Cardiac fibroblast (primary cell): ENCODE results near the gene COMMD6.
A peak's percentile ranks its signal among the peaks of the same experiment; 100 is the strongest.

ENCODE experiments used
- DNase-seq, 2 donors: peaks; one replicate each; pipeline versions ENCODE4 v3.0.0 to v3.0.0-alpha.2; 2010; ENCODE audit warnings: low read depth in 2 of 2
- H3K4me3 ChIP-seq, 2 donors: replicated peaks in 1 of 2; 1 replicate in 1 of 2; 2 replicates in 1 of 2; pipeline ENCODE4 v1.5.1; 2011; ENCODE audit warnings: low read depth in 2 of 2, low read length in 2 of 2, mild to moderate bottlenecking in 2 of 2, moderate library complexity in 1 of 2
- TF ChIP-seq, protein P1 (sequence below): IDR thresholded peaks from one replicate; pipeline ENCODE4 v1.5.1; 2011; ENCODE audit warnings: low read depth, mild to moderate bottlenecking, low read length, inconsistent platforms

Gene COMMD6

DNA sequence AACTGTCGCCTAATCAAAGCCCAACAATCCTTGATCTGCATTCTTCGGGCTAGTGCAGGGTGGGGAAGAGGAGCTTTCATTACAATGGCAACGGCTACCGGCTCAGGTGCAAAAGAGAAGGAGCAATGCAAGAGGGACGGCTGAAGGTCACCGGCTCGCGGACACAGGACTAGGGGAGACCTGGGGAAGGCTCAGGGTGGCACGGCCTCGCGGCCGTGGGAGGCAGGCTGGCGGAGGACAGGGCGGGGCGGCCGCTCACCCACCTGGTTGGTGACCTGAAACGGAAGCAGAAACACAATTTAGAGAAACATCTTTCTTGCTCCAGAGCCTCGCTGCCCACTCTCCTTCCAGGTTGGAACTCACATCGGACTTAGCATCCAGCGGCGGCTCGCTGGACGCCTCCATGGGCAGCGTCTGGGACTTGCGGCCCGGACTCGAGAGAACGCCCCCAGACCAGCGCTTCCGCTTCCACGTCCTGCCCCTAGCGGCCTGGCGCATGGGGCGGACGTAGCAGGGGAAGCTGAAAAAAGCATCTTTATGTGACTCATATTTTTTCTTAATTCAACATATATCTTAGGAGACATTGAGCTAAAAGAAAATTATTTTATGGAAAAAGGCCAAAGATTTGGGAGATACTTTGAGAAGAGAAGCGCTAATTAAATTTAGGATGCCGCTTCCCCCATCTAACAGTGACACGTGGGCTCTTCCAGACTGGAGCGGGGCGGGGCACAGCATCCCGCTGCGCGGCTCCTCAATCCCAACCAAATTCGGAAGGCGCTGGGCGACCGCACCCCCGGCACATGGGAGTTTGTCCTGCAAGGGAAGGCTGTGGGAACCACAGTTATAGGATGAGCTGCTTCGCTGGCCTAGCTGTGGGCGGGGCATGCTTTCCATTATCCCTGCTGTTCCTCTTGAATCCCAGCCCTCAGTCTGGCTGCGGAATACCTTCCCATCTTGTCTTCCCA, at the start of gene COMMD6:
COMMD6 (minus strand) TSS at position 441 of the 965 bp plus-strand sequence; CDS start at position 405, 36 bp downstream.
- TF ChIP-seq, protein P1, sequence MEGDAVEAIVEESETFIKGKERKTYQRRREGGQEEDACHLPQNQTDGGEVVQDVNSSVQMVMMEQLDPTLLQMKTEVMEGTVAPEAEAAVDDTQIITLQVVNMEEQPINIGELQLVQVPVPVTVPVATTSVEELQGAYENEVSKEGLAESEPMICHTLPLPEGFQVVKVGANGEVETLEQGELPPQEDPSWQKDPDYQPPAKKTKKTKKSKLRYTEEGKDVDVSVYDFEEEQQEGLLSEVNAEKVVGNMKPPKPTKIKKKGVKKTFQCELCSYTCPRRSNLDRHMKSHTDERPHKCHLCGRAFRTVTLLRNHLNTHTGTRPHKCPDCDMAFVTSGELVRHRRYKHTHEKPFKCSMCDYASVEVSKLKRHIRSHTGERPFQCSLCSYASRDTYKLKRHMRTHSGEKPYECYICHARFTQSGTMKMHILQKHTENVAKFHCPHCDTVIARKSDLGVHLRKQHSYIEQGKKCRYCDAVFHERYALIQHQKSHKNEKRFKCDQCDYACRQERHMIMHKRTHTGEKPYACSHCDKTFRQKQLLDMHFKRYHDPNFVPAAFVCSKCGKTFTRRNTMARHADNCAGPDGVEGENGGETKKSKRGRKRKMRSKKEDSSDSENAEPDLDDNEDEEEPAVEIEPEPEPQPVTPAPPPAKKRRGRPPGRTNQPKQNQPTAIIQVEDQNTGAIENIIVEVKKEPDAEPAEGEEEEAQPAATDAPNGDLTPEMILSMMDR = peak; percentile 27
- DNase-seq = peak; percentile 88 to 92

DNA sequence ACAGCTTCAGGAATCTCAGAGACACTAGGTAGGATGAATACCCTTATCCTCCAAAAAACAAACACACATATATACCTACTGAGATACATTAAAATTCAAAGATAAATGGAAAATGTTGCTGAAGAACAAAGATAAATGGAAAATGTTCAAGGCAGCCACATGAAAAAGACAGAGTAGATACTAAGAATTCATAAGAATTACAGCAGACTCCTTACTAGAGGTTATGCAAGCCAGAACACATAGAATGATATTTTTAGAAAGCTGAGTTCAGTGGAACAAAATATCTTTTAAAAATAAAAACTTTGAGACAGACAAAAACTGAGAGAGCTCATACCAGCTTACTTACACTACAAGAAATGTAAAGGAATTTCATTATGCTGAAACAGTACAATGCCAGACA, 47.5 kb upstream of the COMMD6 start:
- TF ChIP-seq, protein P1 = no peak
- DNase-seq = no peak
- no peak overlapping the region for H3K4me3 ChIP-seq

More for the DNA sequence above, at the start of gene COMMD6:
- peak within 1 kb of the TSS; percentile 83 to 94 for H3K4me3 ChIP-seq

DNA sequence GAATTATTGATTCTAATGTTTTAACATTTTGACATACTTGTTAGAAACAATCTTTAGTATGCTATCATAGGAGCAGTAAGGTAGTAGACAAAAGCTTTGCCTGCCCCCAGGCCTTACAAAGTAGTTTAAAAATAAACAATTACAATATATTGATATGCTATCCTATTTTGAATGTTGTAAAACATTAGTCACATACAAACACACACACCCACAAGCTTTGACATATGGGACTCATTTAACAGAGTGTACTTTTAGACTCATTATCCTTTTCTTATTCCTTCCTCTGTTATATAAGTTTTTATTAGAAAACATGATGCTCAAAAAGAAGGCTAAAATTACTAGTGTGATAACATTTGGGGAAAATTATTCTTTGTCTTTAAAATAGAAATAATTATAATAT, 45.5 kb upstream of the COMMD6 start:
- no peak overlapping the region for H3K4me3 ChIP-seq
- TF ChIP-seq, protein P1 = no peak
- DNase-seq = no peak

DNA sequence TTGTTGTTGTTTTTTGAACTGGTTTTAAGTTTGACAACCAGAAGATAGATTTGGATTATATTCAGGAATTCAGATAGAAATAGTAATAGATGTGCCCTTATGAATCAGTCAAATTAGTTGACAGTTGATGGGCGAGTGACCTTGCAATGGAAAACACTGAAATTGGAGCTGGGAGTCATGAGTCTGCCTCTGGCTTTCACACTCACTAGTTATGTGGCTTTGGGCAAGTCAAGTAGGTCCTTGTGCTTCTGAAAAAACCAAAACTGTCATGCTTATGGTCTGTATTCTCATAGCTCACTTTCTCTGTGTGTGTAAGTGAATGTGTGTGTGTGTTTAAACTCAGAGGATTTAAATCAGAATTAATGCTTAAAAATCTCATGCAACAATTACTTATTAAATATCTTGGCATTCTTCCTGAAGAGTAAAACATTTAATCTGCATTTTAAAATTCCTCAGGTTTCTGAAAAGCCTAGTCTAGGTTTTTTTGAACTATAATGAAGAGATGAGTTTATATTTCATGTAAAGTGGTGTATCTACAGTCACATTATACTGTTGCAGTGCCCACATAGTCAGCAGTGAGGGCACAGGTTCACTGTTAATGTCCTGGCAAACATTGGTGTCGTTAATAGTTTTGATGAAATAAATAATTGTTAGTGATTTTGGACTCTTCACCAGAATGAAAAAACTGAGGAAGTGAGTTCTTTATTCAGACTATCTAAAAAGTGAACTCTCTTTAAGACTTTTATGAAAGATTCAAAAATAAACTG, 44.4 kb upstream of the COMMD6 start:
- TF ChIP-seq, protein P1 = no peak
- no peak for DNase-seq
- no peak overlapping the region for H3K4me3 ChIP-seq

DNA sequence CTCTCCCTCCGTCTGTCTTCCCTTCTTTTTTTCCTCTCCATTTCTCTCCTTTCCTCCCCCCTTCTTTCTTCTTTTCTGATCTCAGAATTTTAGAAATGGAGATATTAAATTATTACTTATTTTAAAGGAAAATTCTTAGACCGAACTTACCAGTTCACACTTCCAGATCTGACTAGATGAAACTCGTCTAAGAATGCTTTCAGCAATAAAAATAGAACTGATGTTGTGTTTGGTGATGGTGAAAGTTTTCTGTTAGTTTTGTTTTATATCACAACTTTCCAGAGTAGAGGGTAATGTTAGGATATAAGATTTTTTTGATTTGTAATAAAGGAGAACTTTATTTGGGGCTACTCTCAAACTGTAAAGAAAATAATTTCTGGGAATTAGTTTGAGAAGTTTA, 41.9 kb upstream of the COMMD6 start:
- no peak overlapping the region for H3K4me3 ChIP-seq
- TF ChIP-seq, protein P1 = no peak
- DNase-seq = no peak

DNA sequence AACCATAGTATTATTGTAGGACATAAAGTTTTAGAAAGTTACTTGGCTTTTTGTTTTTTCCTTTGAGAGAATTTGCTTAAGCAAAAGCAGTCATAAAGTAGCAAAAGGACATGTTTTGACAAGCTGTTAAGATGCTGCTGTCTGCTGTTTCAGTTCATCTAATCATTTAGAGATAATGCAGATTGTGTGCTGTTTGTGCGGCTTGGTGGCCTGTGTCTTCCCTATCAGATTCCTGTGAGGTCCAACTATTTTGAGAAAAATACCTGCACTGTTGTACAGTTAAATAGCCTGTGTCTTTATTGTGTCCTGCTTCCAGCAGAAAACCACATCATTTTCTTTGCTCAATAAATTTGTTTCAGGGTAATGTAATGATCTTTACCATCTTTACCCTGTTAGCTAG, 31.9 kb upstream of the COMMD6 start:
- DNase-seq = no peak
- TF ChIP-seq, protein P1 = no peak
- H3K4me3 ChIP-seq = no peak overlapping the region
